Fibroblast of lung (primary cell): ENCODE measurements around the gene NAA10. TPM values are rescaled to one million over a fixed set of nuclear protein-coding genes. Genes with fewer than 3 reads are reported as not detected.
A peak's percentile ranks its signal among the peaks of the same experiment; 100 is the strongest.

Experiments
- DNase-seq, 2 donors: peaks; one replicate each; pipeline versions ENCODE4 v3.0.0 to v3.0.0-alpha.2; 2010; ENCODE audit warnings: low read depth in 2 of 2
- H2AFZ ChIP-seq: 2 replicates; pipeline ENCODE4 v1.5.1; 2012; ENCODE audit warnings: low read length, control low read depth, inconsistent platforms
- H3K27ac ChIP-seq: 2 replicates; pipeline ENCODE4 v1.5.1; 2011; ENCODE audit warnings: low read length, control low read depth; ENCODE audit not compliant: insufficient read depth
- H3K27me3 ChIP-seq: 2 replicates; pipeline ENCODE4 v1.5.1; 2011; ENCODE audit warnings: mild to moderate bottlenecking, low read length; ENCODE audit not compliant: control insufficient read depth, insufficient read depth
- H3K36me3 ChIP-seq: 2 replicates; pipeline ENCODE4 v1.5.1; 2011; ENCODE audit warnings: low read length; ENCODE audit not compliant: control insufficient read depth, insufficient read depth
- H3K4me1 ChIP-seq: 2 replicates; pipeline ENCODE4 v1.5.1; 2011; ENCODE audit warnings: low read length; ENCODE audit not compliant: control insufficient read depth, insufficient read depth; ENCODE audit errors: extremely low read depth
- H3K4me2 ChIP-seq: 2 replicates; pipeline ENCODE4 v1.5.1; 2011; ENCODE audit warnings: low read length, control low read depth; ENCODE audit not compliant: insufficient read depth; ENCODE audit errors: extremely low read depth
- H3K4me3 ChIP-seq, 4 experiments: fragments of 200-600 bp in 1 of 4; sonication (generic) in 1 of 4; replicated peaks in 1 of 4; 2 replicates each; pipeline ENCODE4 v1.5.1; 2011 to 2016; ENCODE audit warnings: low read length in 4 of 4, low read depth in 3 of 4, mild to moderate bottlenecking in 3 of 4, control low read depth in 2 of 4, inconsistent platforms in 1 of 4, mixed read lengths in 1 of 4; ENCODE audit not compliant: insufficient read depth in 1 of 4; ENCODE audit errors: control extremely low read depth in 1 of 4
- H3K79me2 ChIP-seq: 2 replicates; pipeline ENCODE4 v1.5.1; 2012; ENCODE audit warnings: mild to moderate bottlenecking, low read length, inconsistent platforms; ENCODE audit not compliant: control insufficient read depth, insufficient read depth
- H3K9ac ChIP-seq: 2 replicates; pipeline ENCODE4 v1.5.1; 2011; ENCODE audit warnings: mild to moderate bottlenecking, low read length, control low read depth; ENCODE audit not compliant: insufficient read depth
- H3K9me3 ChIP-seq: 2 replicates; pipeline ENCODE4 v1.5.1; 2012; ENCODE audit warnings: low read depth, low read length; ENCODE audit not compliant: control insufficient read depth, insufficient read depth
- H4K20me1 ChIP-seq: 2 replicates; pipeline ENCODE4 v1.5.1; 2011; ENCODE audit warnings: low read length; ENCODE audit not compliant: control insufficient read depth, insufficient read depth; ENCODE audit errors: extremely low read depth
- EZH2 ChIP-seq: IDR thresholded peaks from 2 replicates; pipeline ENCODE4 v1.5.1; 2012; ENCODE audit warnings: low read length, control low read depth, mild to moderate bottlenecking; ENCODE audit errors: missing control alignments
- polyA plus RNA-seq, 2 donors: library from polyadenylated mRNA; depleted of rRNA in 1 of 2; stranded (reverse) in 1 of 2; unstranded in 1 of 2; fragments of >200 nt; gene quantifications; 2 replicates each; pipeline ENCODE4 v1.2.1, GENCODE V29; 2011 to 2012; ENCODE audit warnings: missing spikeins in 1 of 2
- total RNA-seq: library from RNA; depleted of rRNA; stranded (reverse); fragments of >200 nt; gene quantifications from 2 replicates; pipeline ENCODE4 v1.2.1, GENCODE V29; 2014
- TF ChIP-seq, protein P1 (sequence below), 2 donors: IDR thresholded peaks in 1 of 2; conservative IDR thresholded peaks in 1 of 2; 1 replicate in 1 of 2; 2 replicates in 1 of 2; pipeline ENCODE4 v1.5.1; 2011 to 2012; ENCODE audit warnings: low read length in 2 of 2, control low read depth in 1 of 2, inconsistent platforms in 1 of 2, low read depth in 1 of 2, mild to moderate bottlenecking in 1 of 2

The NAA10 gene
- total and polyA plus RNA-seq, 2 donors (not counting 1 experiment from before 2014, with no cell fraction given): 37.0 to 66.2 TPM

DNA sequence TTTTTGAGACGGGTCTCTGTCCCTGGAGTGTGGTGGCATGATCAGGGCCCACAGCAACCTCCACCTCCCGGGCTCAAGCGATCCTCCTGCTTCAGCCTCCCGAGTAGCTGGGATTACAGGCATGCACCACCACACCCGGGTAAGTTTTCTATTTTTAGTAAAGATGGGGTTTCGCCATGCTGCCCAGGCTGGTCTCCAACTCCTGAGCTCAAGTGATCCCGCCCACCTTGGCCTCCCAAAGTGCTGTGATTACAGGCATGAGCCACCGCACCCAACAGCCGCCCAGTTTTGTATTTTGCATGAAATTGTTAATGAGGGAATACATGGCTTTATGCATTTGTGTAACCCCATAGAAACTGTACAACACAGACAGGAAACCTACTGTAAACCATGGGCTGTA, 6.0 kb downstream of the NAA10 start:
- DNase-seq: no peak
- Histone ChIP-seq H3K27ac (no peak overlapping the region), H3K9me3 (no peaks in the 10 kb centered on the region), H3K9ac (no peak overlapping the region), H3K27me3 (no peaks in the 10 kb centered on the region), H4K20me1 (no peaks in the 10 kb centered on the region), H3K79me2 (peaks cover 9% of the 10 kb centered on the region), H2AFZ (no peak overlapping the region), H3K4me2 (no peak overlapping the region), H3K36me3 (peaks cover 10% of the 10 kb centered on the region), H3K4me1 (peaks cover 5% of the 10 kb centered on the region), H3K4me3 (no peak overlapping the region)
- TF ChIP-seq, protein P1, sequence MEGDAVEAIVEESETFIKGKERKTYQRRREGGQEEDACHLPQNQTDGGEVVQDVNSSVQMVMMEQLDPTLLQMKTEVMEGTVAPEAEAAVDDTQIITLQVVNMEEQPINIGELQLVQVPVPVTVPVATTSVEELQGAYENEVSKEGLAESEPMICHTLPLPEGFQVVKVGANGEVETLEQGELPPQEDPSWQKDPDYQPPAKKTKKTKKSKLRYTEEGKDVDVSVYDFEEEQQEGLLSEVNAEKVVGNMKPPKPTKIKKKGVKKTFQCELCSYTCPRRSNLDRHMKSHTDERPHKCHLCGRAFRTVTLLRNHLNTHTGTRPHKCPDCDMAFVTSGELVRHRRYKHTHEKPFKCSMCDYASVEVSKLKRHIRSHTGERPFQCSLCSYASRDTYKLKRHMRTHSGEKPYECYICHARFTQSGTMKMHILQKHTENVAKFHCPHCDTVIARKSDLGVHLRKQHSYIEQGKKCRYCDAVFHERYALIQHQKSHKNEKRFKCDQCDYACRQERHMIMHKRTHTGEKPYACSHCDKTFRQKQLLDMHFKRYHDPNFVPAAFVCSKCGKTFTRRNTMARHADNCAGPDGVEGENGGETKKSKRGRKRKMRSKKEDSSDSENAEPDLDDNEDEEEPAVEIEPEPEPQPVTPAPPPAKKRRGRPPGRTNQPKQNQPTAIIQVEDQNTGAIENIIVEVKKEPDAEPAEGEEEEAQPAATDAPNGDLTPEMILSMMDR (conservative IDR thresholded peaks at IDR 0.05 in 1 of 2, IDR thresholded peaks at IDR 0.05 in 1 of 2; ENCODE audit: low read depth in 1 of 2, low read length in 2 of 2): no peak
- no peak for TF ChIP-seq EZH2

DNA sequence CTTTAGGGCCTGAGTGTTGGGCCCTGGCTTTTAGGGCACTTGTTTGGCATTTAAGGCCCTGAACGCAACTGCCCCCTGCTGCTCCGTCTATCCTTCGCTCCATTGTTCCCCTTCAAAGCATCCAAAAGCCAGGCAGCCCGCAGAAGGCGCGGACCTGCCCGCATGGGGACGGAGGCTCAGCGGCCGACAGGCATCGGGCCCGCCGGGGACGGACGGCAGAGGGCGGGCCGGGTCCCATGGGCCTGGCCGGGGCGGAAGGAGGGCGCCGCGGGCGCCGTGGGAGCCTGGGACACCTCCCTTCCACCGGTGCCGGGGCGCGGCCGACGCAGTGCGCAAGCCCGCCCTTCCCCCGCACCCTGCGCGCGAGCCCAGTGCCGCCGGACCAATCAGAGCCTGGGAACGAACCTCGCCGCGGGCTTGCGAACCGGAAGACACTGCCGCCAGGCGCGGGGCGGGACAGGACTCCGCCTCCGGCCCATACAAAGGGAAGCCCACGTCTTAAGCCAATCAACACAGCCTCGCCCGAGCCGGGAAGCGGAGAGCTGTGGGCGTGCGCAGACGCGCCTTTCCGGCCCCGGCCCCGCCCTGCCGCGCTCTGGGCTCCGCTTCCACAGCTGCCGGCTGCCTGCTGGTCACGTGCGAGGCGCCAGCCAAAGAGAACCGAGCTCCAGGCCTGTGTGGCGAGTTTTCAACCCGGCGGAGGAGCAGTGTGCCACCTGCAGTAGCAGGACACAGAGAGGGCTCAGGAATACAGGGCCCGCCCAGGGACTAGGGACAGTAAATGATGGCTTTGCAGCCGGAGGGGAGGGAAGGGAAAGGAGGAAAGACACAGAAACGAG, 6.7 kb downstream of the NAA10 start:
- Histone ChIP-seq H3K9me3 (no peaks in the 10 kb centered on the region), H3K79me2 (peaks cover 4% of the 10 kb centered on the region), H3K9ac (peak overlapping the region; percentile 83), H2AFZ (no peak overlapping the region), H3K36me3 (peaks cover 10% of the 10 kb centered on the region), H4K20me1 (no peaks in the 10 kb centered on the region), H3K27me3 (no peaks in the 10 kb centered on the region), H3K4me1 (peaks cover 5% of the 10 kb centered on the region), H3K27ac (peak overlapping the region; percentile 88), H3K4me3 (peak overlapping the region; percentile 47 to 67 (median 56)), H3K4me2 (peak overlapping the region; percentile 92)
- TF ChIP-seq, protein P1 (conservative IDR thresholded peaks at IDR 0.05 in 1 of 2, IDR thresholded peaks at IDR 0.05 in 1 of 2; ENCODE audit: low read depth in 1 of 2, low read length in 2 of 2): peak in 1 of 2 donors; percentile 6
- TF ChIP-seq EZH2: no peak
- DNase-seq: peak; percentile 97 to 98

DNA sequence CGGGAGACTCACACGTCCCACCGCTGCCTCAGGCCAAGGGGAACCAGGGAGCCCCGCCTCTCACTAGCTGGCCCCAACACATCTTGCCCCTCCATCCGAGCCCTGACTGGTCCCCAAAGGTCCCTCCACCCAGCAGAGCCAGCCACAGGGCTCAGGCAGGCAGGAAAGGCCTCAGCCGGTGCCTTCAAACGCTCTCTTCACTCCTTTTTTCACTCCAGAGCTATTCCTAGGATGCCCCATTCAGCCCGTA, 7.2 kb downstream of the NAA10 start:
- H3K36me3 ChIP-seq: peaks cover 10% of the 10 kb centered on the region

More for the DNA sequence above, 7.2 kb downstream of the NAA10 start:
- Histone ChIP-seq H3K4me2 (peak overlapping the region; percentile 92), H3K9me3 (no peaks in the 10 kb centered on the region), H2AFZ (no peak overlapping the region), H3K4me3 (peak overlapping the region; percentile 47 to 67 (median 56)), H3K79me2 (no peaks in the 10 kb centered on the region), H4K20me1 (no peaks in the 10 kb centered on the region), H3K27ac (peak overlapping the region; percentile 88), H3K9ac (peak overlapping the region; percentile 83), H3K27me3 (no peaks in the 10 kb centered on the region), H3K4me1 (peaks cover 7% of the 10 kb centered on the region)
- TF ChIP-seq, protein P1 (conservative IDR thresholded peaks at IDR 0.05 in 1 of 2, IDR thresholded peaks at IDR 0.05 in 1 of 2; ENCODE audit: low read depth in 1 of 2, low read length in 2 of 2): no peak
- no peak for TF ChIP-seq EZH2
- no peak for DNase-seq
